GM12878 (cell line): ENCODE results near the gene NOS1AP. TPM values are rescaled to one million over a fixed set of nuclear protein-coding genes. Genes with fewer than 3 reads are reported as not detected.

Experiments
- ATAC-seq: fragments of 200-7000 bp; cut with Tn5 transposase; 3 replicates; pipeline ENCODE4 v1.9.1; 2020; ENCODE audit warnings: mild to moderate bottlenecking, moderate library complexity
- BruUV-seq: library from RNA; stranded (reverse); fragments of 400-500 nt; replicated peaks from 2 replicates; lab custom pipeline; 2021; lab: Mats Ljungman, UMichigan
- CTCF ChIA-PET: fragments of 300-600 bp; sonication (Branson Sonifier 250); formaldehyde crosslinking; extraction: SDS; loops from one replicate; lab custom pipeline; 2021; ENCODE audit warnings: inconsistent platforms; lab: Yijun Ruan, JAX
- POLR2A ChIA-PET: fragments of 350-600 bp; formaldehyde crosslinking; extraction: SDS; loops from one replicate; lab custom pipeline; 2021; ENCODE audit warnings: inconsistent platforms; lab: Charles Lee
- RAD21 ChIA-PET: fragments of 300-600 bp; sonication (Branson Sonifier 250); formaldehyde crosslinking; loops from one replicate; lab custom pipeline; 2023; ENCODE audit warnings: antibody characterized with exemption; ENCODE audit not compliant: unreplicated experiment; lab: Charles Lee
- SMC1A ChIA-PET: fragments of 300-600 bp; sonication (Branson Sonifier 250); formaldehyde crosslinking; loops from one replicate; lab custom pipeline; 2023; ENCODE audit not compliant: unreplicated experiment, uncharacterized antibody; lab: Charles Lee
- DNase-seq: peaks from one replicate; pipeline ENCODE4 v3.0.0-alpha.2; 2011; ENCODE audit warnings: low read depth, low spot score
- FAIRE-seq: peaks from 3 replicates; lab custom pipeline; 2011; peaks lifted over from hg19 to GRCh38; lab: Jason Lieb, UNC
- H2AFZ ChIP-seq: 2 replicates; pipeline ENCODE4 v1.6.0; 2011; ENCODE audit warnings: low read depth, low read length, control low read depth; ENCODE audit not compliant: control insufficient read depth
- H3K27ac ChIP-seq: 2 replicates; pipeline ENCODE4 v1.5.1; 2011; ENCODE audit warnings: control low read depth; ENCODE audit not compliant: control insufficient read depth, insufficient read depth
- H3K27me3 ChIP-seq, 2 experiments: replicated peaks in 1 of 2; 2 replicates each; pipeline versions ENCODE4 v1.6.0 to v1.6.1; 2011; ENCODE audit warnings: low read length in 1 of 2; ENCODE audit not compliant: control insufficient read depth in 2 of 2, insufficient read depth in 2 of 2
- H3K36me3 ChIP-seq, 2 experiments: 2 replicates each; pipeline ENCODE4 v1.5.1; 2011; ENCODE audit warnings: low read length in 1 of 2; ENCODE audit not compliant: control insufficient read depth in 2 of 2, insufficient read depth in 2 of 2
- H3K4me1 ChIP-seq: 2 replicates; pipeline ENCODE4 v1.6.1; 2011; ENCODE audit warnings: mild to moderate bottlenecking, low read length, moderate library complexity, mixed read lengths; ENCODE audit not compliant: control insufficient read depth, insufficient read depth
- H3K4me2 ChIP-seq: 2 replicates; pipeline ENCODE4 v1.6.0; 2011; ENCODE audit warnings: control low read depth; ENCODE audit not compliant: control insufficient read depth, insufficient read depth
- H3K4me3 ChIP-seq: fragments of 200-600 bp; sonication (generic); 2 replicates; pipeline ENCODE4 v1.5.1; 2016
- H3K79me2 ChIP-seq: 2 replicates; pipeline ENCODE4 v1.6.0; 2011; ENCODE audit warnings: low read length; ENCODE audit not compliant: control insufficient read depth, insufficient read depth
- H3K9ac ChIP-seq: 2 replicates; pipeline ENCODE4 v1.8.0; 2011; ENCODE audit warnings: low read length, control low read depth, mixed read lengths; ENCODE audit not compliant: control insufficient read depth, insufficient read depth
- H3K9me3 ChIP-seq: replicated peaks from 3 replicates; pipeline ENCODE4 v1.5.1; 2011; ENCODE audit warnings: mild to moderate bottlenecking, low read length; ENCODE audit not compliant: control insufficient read depth, insufficient read depth
- H4K20me1 ChIP-seq: 2 replicates; pipeline ENCODE4 v1.6.0; 2011; ENCODE audit not compliant: control insufficient read depth, insufficient read depth
- BHLHE40 ChIP-seq, 2 experiments: fragments of 450-650 bp in 1 of 2; IDR thresholded peaks; 2 replicates each; pipeline ENCODE4 v1.6.1; 2011 to 2017; ENCODE audit warnings: low read depth in 2 of 2, borderline replicate concordance in 1 of 2, improper control_type of control experiment in 1 of 2, low read length in 1 of 2, mild to moderate bottlenecking in 1 of 2
- CREM ChIP-seq: IDR thresholded peaks from 2 replicates; pipeline ENCODE4 v1.6.1; 2014; ENCODE audit warnings: antibody characterized with exemption, low read depth
- EP300 ChIP-seq, 2 experiments: fragments of 150-350 bp in 1 of 2; IDR thresholded peaks; 2 replicates each; pipeline ENCODE4 v1.6.1; 2011 to 2012; ENCODE audit warnings: low read depth in 2 of 2, low read length in 2 of 2, borderline replicate concordance in 1 of 2, improper control_type of control experiment in 1 of 2, inconsistent platforms in 1 of 2; ENCODE audit not compliant: control insufficient read depth in 1 of 2
- ETV6 ChIP-seq, 2 experiments: fragments of 450-650 bp in 1 of 2; IDR thresholded peaks in 1 of 2; conservative IDR thresholded peaks in 1 of 2; 2 replicates each; pipeline ENCODE4 v1.6.1; 2014; ENCODE audit warnings: antibody characterized with exemption in 1 of 2, borderline replicate concordance in 1 of 2, low read depth in 1 of 2, mild to moderate bottlenecking in 1 of 2, moderate library complexity in 1 of 2
- IKZF2 ChIP-seq, 2 experiments: fragments of 450-650 bp; IDR thresholded peaks; 2 replicates each; pipeline ENCODE4 v1.6.1; 2017; ENCODE audit warnings: mild to moderate bottlenecking in 2 of 2, moderate library complexity in 2 of 2
- IRF4 ChIP-seq: IDR thresholded peaks from 2 replicates; pipeline ENCODE4 v1.6.1; 2011; ENCODE audit warnings: low read depth, low read length
- MTA2 ChIP-seq: fragments of 450-650 bp; IDR thresholded peaks from 2 replicates; pipeline ENCODE4 v1.6.1; 2016; ENCODE audit warnings: low read depth, mild to moderate bottlenecking, moderate library complexity
- PKNOX1 ChIP-seq: fragments of 450-650 bp; IDR thresholded peaks from 2 replicates; pipeline ENCODE4 v1.6.1; 2016; ENCODE audit warnings: mild to moderate bottlenecking
- RAD51 ChIP-seq: fragments of 450-650 bp; IDR thresholded peaks from 2 replicates; pipeline ENCODE4 v1.6.1; 2016; ENCODE audit warnings: moderate library complexity, mild to moderate bottlenecking, inconsistent platforms
- RBBP5 ChIP-seq: fragments of 200-600 bp; sonication (generic); conservative IDR thresholded peaks from 2 replicates; pipeline ENCODE4 v1.6.1; 2016
- RELB ChIP-seq: fragments of 450-650 bp; IDR thresholded peaks from 2 replicates; pipeline ENCODE4 v1.6.1; 2017; ENCODE audit warnings: low read depth, mild to moderate bottlenecking, moderate library complexity
- RUNX3 ChIP-seq: IDR thresholded peaks from 2 replicates; pipeline ENCODE4 v1.6.1; 2012; ENCODE audit warnings: low read length, inconsistent platforms
- SMAD5 ChIP-seq: IDR thresholded peaks from 2 replicates; pipeline ENCODE4 v1.6.1; 2016; ENCODE audit warnings: antibody characterized with exemption, low read depth
- SPI1 ChIP-seq: IDR thresholded peaks from 2 replicates; pipeline ENCODE4 v1.6.1; 2011; ENCODE audit warnings: low read depth, mild to moderate bottlenecking, low read length, moderate library complexity, borderline replicate concordance; ENCODE audit not compliant: insufficient read depth
- SREBF2 ChIP-seq: IDR thresholded peaks from 2 replicates; pipeline ENCODE4 v1.6.1; 2012; ENCODE audit warnings: mild to moderate bottlenecking, low read length
- SUPT20H ChIP-seq: IDR thresholded peaks from 2 replicates; pipeline ENCODE4 v1.6.1; 2011; ENCODE audit warnings: low read depth, mild to moderate bottlenecking, low read length, moderate library complexity, borderline replicate concordance; ENCODE audit not compliant: control insufficient read depth
- SUZ12 ChIP-seq: fragments of 200-600 bp; sonication (generic); IDR thresholded peaks from one replicate; pipeline ENCODE4 v1.6.1; 2018; ENCODE audit warnings: antibody characterized with exemption, mild to moderate bottlenecking; ENCODE audit not compliant: unreplicated experiment
- TAF1 ChIP-seq: IDR thresholded peaks from 2 replicates; pipeline ENCODE4 v1.6.1; 2011; ENCODE audit warnings: mild to moderate bottlenecking, low read depth, low read length, borderline replicate concordance
- WGBS: methylation state at CpG from one replicate; pipeline ENCODE4 v1.1.6; 2016; ENCODE audit warnings: low lambda C conversion rate; ENCODE audit not compliant: insufficient replicate concordance, insufficient coverage; ENCODE audit errors: missing lambda C conversion rate; 5-methylcytosine and 5-hydroxymethylcytosine counted together
- in situ Hi-C: fragments of 300-500 bp; cut with MboI; formaldehyde crosslinking; loops from 9 replicates; pipeline ENCODE4 v1.14.3; 2018; ENCODE audit warnings: mixed read lengths
- intact Hi-C: fragments of 100-400 bp; cut with micrococcal nuclease; formaldehyde crosslinking; loops from one replicate; pipeline ENCODE4 v1.14.2; 2022; ENCODE audit not compliant: unreplicated experiment
- polyA plus RNA-seq, 11 experiments: library from polyadenylated mRNA; depleted of rRNA in 4 of 11; unstranded in 6 of 11; stranded (reverse) in 5 of 11; fragments of >200 nt; fragmentation: Nextera tagmentation in 4 of 11; fragmentation: Illumina TruSeq in 1 of 11; extraction: Ambion mirVana in 4 of 11; extraction: Trizol in 1 of 11; gene quantifications; 1 replicate in 1 of 11; 2 replicates in 10 of 11; pipeline versions ENCODE4 v1.2.1 to v1.2.3, GENCODE V29; 2011 to 2016; ENCODE audit warnings: inconsistent platforms in 2 of 11, missing spikeins in 2 of 11, low read depth in 1 of 11
- total RNA-seq, 4 experiments: library from RNA; depleted of rRNA in 3 of 4; stranded (reverse); fragments of >200 nt in 3 of 4; fragmentation: Illumina TruSeq in 1 of 4; extraction: Trizol in 1 of 4; gene quantifications; 2 replicates each; pipeline versions ENCODE4 v1.2.1 to v1.2.3, GENCODE V29; 2013 to 2021
- TF ChIP-seq, protein P1 (sequence below): IDR thresholded peaks from 2 replicates; pipeline ENCODE4 v1.6.1; 2012; ENCODE audit warnings: mild to moderate bottlenecking, low read depth, low read length

NOS1AP gene
- total and polyA plus RNA-seq, 10 of the 15 experiments (the other 5 are each of a cell fraction or from before 2014, with no cell fraction given): 0.03 to 0.15 TPM; not detected in 8

- Histone ChIP-seq H3K9me3 (no peaks in the 10 kb centered on the region), H3K4me1 (peaks cover 8% of the 10 kb centered on the region), H3K9ac (no peak overlapping the region), H3K79me2 (no peaks in the 10 kb centered on the region), H3K4me3 (no peak overlapping the region), H3K36me3 (no peaks in the 10 kb centered on the region), H4K20me1 (no peaks in the 10 kb centered on the region), H2AFZ (no peak overlapping the region), H3K27me3 (no peaks in the 10 kb centered on the region; a peak in 1 of 4 replicates), H3K27ac (no peak overlapping the region), H3K4me2 (peak overlapping the region; percentile 26; the same call in 1 of the 2 replicates)
- SMC1A ChIA-PET: interaction anchor here (1.3 kb wide), 1 partner anchor 17 kb away, joined by 3 read pairs; no protein-coding TSS in a partner anchor
- RAD21 ChIA-PET: no interaction called here
- in situ Hi-C loops (no loop called here), intact Hi-C loops (no loop called here)
- POLR2A ChIA-PET: no interaction called here
- no TSS peak for BruUV-seq
- ATAC-seq (peak; percentile 61), FAIRE-seq (no peak), DNase-seq (peak; percentile 12)
- WGBS: 0% methylated on average over 2 of the region's 2 CpGs
- CTCF ChIA-PET: interaction anchor here (1.5 kb wide), 1 partner anchor 9 kb away, joined by 4 read pairs; no protein-coding TSS in a partner anchor
- TF ChIP-seq, protein P1, sequence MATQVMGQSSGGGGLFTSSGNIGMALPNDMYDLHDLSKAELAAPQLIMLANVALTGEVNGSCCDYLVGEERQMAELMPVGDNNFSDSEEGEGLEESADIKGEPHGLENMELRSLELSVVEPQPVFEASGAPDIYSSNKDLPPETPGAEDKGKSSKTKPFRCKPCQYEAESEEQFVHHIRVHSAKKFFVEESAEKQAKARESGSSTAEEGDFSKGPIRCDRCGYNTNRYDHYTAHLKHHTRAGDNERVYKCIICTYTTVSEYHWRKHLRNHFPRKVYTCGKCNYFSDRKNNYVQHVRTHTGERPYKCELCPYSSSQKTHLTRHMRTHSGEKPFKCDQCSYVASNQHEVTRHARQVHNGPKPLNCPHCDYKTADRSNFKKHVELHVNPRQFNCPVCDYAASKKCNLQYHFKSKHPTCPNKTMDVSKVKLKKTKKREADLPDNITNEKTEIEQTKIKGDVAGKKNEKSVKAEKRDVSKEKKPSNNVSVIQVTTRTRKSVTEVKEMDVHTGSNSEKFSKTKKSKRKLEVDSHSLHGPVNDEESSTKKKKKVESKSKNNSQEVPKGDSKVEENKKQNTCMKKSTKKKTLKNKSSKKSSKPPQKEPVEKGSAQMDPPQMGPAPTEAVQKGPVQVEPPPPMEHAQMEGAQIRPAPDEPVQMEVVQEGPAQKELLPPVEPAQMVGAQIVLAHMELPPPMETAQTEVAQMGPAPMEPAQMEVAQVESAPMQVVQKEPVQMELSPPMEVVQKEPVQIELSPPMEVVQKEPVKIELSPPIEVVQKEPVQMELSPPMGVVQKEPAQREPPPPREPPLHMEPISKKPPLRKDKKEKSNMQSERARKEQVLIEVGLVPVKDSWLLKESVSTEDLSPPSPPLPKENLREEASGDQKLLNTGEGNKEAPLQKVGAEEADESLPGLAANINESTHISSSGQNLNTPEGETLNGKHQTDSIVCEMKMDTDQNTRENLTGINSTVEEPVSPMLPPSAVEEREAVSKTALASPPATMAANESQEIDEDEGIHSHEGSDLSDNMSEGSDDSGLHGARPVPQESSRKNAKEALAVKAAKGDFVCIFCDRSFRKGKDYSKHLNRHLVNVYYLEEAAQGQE: no peak
- peak; percentile 71 for TF ChIP-seq RAD51
- no peak for TF ChIP-seq RBBP5
- TF ChIP-seq IKZF2 (IDR thresholded peaks at IDR 0.05): peak; percentile 61 to 72; a peak in 3 of 4 replicates
- peak; percentile 43 to 70; a peak in 3 of 4 replicates for TF ChIP-seq BHLHE40 (IDR thresholded peaks at IDR 0.05; ENCODE audit: borderline replicate concordance in 1 of 2, low read depth in 2 of 2, low read length in 1 of 2)
- TF ChIP-seq SUZ12: no peak
- peak; percentile 48; the same call in 1 of the 2 replicates for TF ChIP-seq MTA2
- TF ChIP-seq IRF4: no peak
- no peak for TF ChIP-seq ETV6 (conservative IDR thresholded peaks at IDR 0.05 in 1 of 2, IDR thresholded peaks at IDR 0.05 in 1 of 2; ENCODE audit: borderline replicate concordance in 1 of 2, low read depth in 1 of 2)
- TF ChIP-seq TAF1: no peak
- peak in 1 of 2 experiments; percentile 35; a peak in 1 of 4 replicates for TF ChIP-seq EP300 (IDR thresholded peaks at IDR 0.05; ENCODE audit: borderline replicate concordance in 1 of 2, control insufficient read depth in 1 of 2, low read depth in 2 of 2, low read length in 2 of 2)
- no peak for TF ChIP-seq CREM
- TF ChIP-seq RUNX3: no peak
- peak; percentile 61 for TF ChIP-seq RELB
- 0 out of 2 replicates have a peak, but pooled peaks have one; percentile 14 for TF ChIP-seq PKNOX1
- no peak for TF ChIP-seq SREBF2
- no peak for TF ChIP-seq SUPT20H
- TF ChIP-seq SPI1: peak; percentile 76; the same call in 1 of the 2 replicates
- no peak for TF ChIP-seq SMAD5
Observed at GRCh38 chr1:162229549-162229948, 160.1 kb downstream of the NOS1AP start.
